Measurements from ENCODE around the gene ARL4C.

Gene ARL4C

GRCh38 chr2:234448506-234449184, 48.2 kb downstream of the ARL4C start:
- DNase-seq: no peak

- no peak for DNase-seq
Observed at GRCh38 chr2:234447963-234448362, 48.9 kb downstream of the ARL4C start.

- no peak for DNase-seq
Observed at GRCh38 chr2:234447189-234447588, 49.7 kb downstream of the ARL4C start.

- DNase-seq: peak in 18 of 56 donors; percentile 5 to 57 (median 17)
Observed at GRCh38 chr2:234446404-234447076, 50.3 kb downstream of the ARL4C start.

- DNase-seq: peak in 2 of 56 donors; percentile 6 to 14
Observed at GRCh38 chr2:234444893-234445292, 52.0 kb downstream of the ARL4C start.

GRCh38 chr2:234444242-234444730, 52.6 kb downstream of the ARL4C start:
- DNase-seq: no peak
